ENCODE data around the gene ALG10.
A peak's percentile ranks its signal among the peaks of the same experiment; 100 is the strongest.
"Not testable (repeated sequence)": the region's sequence is repeated elsewhere in the genome, so short reads cannot be mapped to it uniquely, and the experiment has no call there.

ALG10 gene

DNA sequence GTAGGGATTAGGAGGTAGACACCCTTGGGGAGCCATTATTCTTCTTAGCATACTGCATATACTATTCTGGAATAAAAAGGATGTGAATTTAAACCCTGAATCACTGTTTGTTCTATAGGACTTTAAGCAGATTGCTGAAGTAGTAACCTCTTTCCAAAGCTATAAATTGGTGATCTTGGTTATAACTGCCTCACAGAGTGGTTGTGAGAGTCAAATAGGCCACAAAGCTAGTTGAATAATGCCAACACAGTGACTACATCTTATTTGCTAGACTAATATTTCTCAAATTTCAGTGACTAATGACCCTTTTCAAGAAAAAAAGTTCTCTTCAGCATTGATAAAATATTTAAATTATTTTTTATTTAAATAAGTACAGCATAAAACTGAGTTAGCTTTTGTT lies 13.5 kb upstream of the ALG10 start:
- H3K36me3 ChIP-seq (ENCODE audit: control insufficient read depth in 4 of 4, insufficient read depth in 4 of 4, low read length in 3 of 4); DNase-seq; H3K27me3 ChIP-seq (replicated peaks in 2 of 5; ENCODE audit: control insufficient read depth in 4 of 5, insufficient read depth in 5 of 5, low read length in 4 of 5); H3K4me1 ChIP-seq (ENCODE audit: control extremely low read depth in 1 of 4, control insufficient read depth in 4 of 4, insufficient read depth in 4 of 4, low read length in 3 of 4); H3K4me3 ChIP-seq (ENCODE audit: control insufficient read depth in 1 of 7, extremely low read depth in 1 of 7, insufficient read depth in 4 of 7, low read depth in 2 of 7, low read length in 6 of 7); H3K9me3 ChIP-seq (ENCODE audit: control extremely low read depth in 1 of 5, control insufficient read depth in 4 of 5, insufficient read depth in 2 of 5, low read depth in 1 of 5, low read length in 4 of 5); CTCF ChIA-PET; H3K27ac ChIP-seq (ENCODE audit: insufficient read depth in 1 of 2, low read depth in 1 of 2, low read length in 2 of 2, poor library complexity in 1 of 2, severe bottlenecking in 2 of 2); POLR2A ChIA-PET: not testable (repeated sequence)

DNA sequence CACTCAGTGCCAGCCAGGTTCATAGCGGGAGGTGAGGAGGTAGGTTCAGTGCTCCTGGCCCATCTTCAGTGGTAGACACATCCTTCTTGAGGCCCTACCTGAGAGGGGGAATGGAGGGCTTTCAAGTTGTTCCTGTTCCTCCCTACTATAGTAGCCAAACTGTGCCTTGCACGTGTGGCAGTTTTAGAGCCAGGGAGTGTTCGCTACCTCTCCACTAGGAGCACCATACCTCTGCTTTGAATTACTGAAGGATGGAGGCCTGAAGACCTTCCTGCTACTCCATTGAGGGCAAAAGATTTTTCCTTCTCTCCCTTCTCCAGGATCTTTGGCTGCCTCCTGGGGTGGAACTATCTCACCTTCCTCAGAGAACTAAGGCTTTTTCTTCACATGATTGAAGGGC lies 5.9 kb upstream of the ALG10 start:
- no peak overlapping the region for H3K4me3 ChIP-seq (ENCODE audit: control insufficient read depth in 1 of 7, extremely low read depth in 1 of 7, insufficient read depth in 4 of 7, low read depth in 2 of 7, low read length in 6 of 7)
- DNase-seq = no peak
- CTCF ChIA-PET = no interaction called here
- no peaks in the 10 kb centered on the region for H3K9me3 ChIP-seq (ENCODE audit: control extremely low read depth in 1 of 5, control insufficient read depth in 4 of 5, insufficient read depth in 2 of 5, low read depth in 1 of 5, low read length in 4 of 5)
- 100% methylated on average over 2 of the region's 3 CpGs for WGBS (ENCODE audit: insufficient coverage)
- no peaks in the 10 kb centered on the region for H3K36me3 ChIP-seq (ENCODE audit: control insufficient read depth in 4 of 4, insufficient read depth in 4 of 4, low read length in 3 of 4)
- peaks cover 1 to 5% (median 4%) of the 10 kb centered on the region in 4 experiments for H3K4me1 ChIP-seq (ENCODE audit: control extremely low read depth in 1 of 4, control insufficient read depth in 4 of 4, insufficient read depth in 4 of 4, low read length in 3 of 4)
- no peak overlapping the region for H3K27ac ChIP-seq (ENCODE audit: insufficient read depth in 1 of 2, low read depth in 1 of 2, low read length in 2 of 2, poor library complexity in 1 of 2, severe bottlenecking in 2 of 2)
- POLR2A ChIA-PET = no interaction called here
- peaks cover 0 to 1% (median 0%) of the 10 kb centered on the region in 5 experiments for H3K27me3 ChIP-seq (replicated peaks in 2 of 5; ENCODE audit: control insufficient read depth in 4 of 5, insufficient read depth in 5 of 5, low read length in 4 of 5)

DNA sequence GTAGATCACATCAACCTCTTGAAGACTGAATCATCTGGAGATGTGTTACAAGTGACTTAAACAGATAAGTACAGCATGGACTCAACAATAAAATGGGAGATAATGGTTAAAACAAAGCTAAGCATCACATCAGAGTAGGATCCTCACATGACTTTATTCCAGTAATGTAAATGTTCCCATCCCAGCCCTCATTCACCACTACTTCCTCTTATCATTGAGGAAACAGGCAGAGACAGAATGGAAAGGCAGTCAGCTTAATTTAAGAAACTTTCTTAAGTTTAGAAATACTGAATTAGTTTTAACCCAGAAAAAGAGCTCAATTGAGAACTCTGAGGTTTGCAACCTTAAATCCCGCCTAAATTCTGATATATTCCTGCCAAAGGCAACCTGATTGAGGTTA lies 1.2 kb upstream of the ALG10 start:
- DNase-seq = peak in 2 of 3 donors; percentile 19 to 27
- Histone ChIP-seq H3K4me1 (ENCODE audit: control extremely low read depth in 1 of 4, control insufficient read depth in 4 of 4, insufficient read depth in 4 of 4, low read length in 3 of 4) (peaks cover 3 to 17% (median 9%) of the 10 kb centered on the region in 4 experiments), H3K36me3 (ENCODE audit: control insufficient read depth in 4 of 4, insufficient read depth in 4 of 4, low read length in 3 of 4) (peaks cover 0 to 7% (median 0%) of the 10 kb centered on the region in 4 experiments), H3K4me3 (ENCODE audit: control insufficient read depth in 1 of 7, extremely low read depth in 1 of 7, insufficient read depth in 4 of 7, low read depth in 2 of 7, low read length in 6 of 7) (peak overlapping the region in 3 of 7 experiments; percentile 87 to 95 (median 90)), H3K27ac (ENCODE audit: insufficient read depth in 1 of 2, low read depth in 1 of 2, low read length in 2 of 2, poor library complexity in 1 of 2, severe bottlenecking in 2 of 2) (no peak overlapping the region), H3K9me3 (ENCODE audit: control extremely low read depth in 1 of 5, control insufficient read depth in 4 of 5, insufficient read depth in 2 of 5, low read depth in 1 of 5, low read length in 4 of 5) (no peaks in the 10 kb centered on the region), H3K27me3 (replicated peaks in 2 of 5; ENCODE audit: control insufficient read depth in 4 of 5, insufficient read depth in 5 of 5, low read length in 4 of 5) (no peaks in the 10 kb centered on the region)
- 89% methylated on average over 1 of the region's 1 CpG for WGBS (ENCODE audit: insufficient coverage)
- ChIA-PET CTCF (interaction anchor here (0.7 to 2.8 kb wide), 3 partner anchors 1073 to 1264 kb away, joined by 3 to 22 read pairs (median 3); partner anchors contain the start of gene YARS2), POLR2A (interaction anchor here (1.9 kb wide), 1 partner anchor 1265 kb away, joined by 5 read pairs; the partner anchor contains the start of gene YARS2)

DNA sequence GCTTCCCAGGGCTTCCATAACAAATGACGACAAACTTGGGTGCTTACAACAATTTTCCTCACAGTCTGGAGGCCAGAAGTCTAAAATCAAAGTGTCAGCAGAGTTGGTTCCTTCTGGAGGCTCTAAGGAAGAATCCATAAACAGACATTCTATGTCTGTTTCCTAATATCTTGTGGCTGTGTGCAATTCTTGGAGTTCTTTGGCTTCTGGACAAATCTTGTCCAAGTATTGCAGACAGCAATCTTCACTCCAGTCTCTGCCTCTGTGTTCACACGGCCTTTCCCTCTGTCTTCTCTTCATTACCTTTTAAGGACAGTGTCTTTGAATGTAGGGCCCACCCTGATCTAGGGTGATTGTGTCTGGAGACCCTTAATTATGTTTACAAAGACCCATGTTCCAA lies 5.4 kb downstream of the ALG10 start:
- CTCF ChIA-PET = not testable (repeated sequence)

DNA sequence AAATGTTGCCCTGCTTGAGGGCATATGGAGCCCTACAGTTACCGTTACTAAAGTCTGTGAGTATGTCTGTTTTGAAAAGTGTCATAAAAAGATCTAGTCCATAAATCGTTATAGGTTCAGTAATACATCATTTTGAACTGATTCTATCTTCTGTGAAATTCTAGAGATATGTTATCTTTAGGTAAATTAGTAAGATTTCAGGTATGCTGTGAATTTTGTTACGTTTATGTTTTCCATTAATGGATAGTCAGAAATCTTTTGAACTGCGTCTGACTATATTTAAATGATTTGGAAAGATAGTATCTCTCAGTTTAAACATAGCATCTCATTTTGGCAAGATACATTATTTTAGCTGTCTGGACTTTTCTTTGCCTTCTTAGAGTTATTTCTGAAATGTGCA lies 8.3 kb downstream of the ALG10 start:
- CTCF ChIA-PET = no interaction called here

More for the DNA sequence above, 5.4 kb downstream of the ALG10 start:
- 100% methylated on average over 1 of the region's 2 CpGs for WGBS (ENCODE audit: insufficient coverage)
- H3K27me3 ChIP-seq (replicated peaks in 2 of 5; ENCODE audit: control insufficient read depth in 4 of 5, insufficient read depth in 5 of 5, low read length in 4 of 5); POLR2A ChIA-PET; H3K4me3 ChIP-seq (ENCODE audit: control insufficient read depth in 1 of 7, extremely low read depth in 1 of 7, insufficient read depth in 4 of 7, low read depth in 2 of 7, low read length in 6 of 7); H3K9me3 ChIP-seq (ENCODE audit: control extremely low read depth in 1 of 5, control insufficient read depth in 4 of 5, insufficient read depth in 2 of 5, low read depth in 1 of 5, low read length in 4 of 5); H3K4me1 ChIP-seq (ENCODE audit: control extremely low read depth in 1 of 4, control insufficient read depth in 4 of 4, insufficient read depth in 4 of 4, low read length in 3 of 4); H3K36me3 ChIP-seq (ENCODE audit: control insufficient read depth in 4 of 4, insufficient read depth in 4 of 4, low read length in 3 of 4); DNase-seq; H3K27ac ChIP-seq (ENCODE audit: insufficient read depth in 1 of 2, low read depth in 1 of 2, low read length in 2 of 2, poor library complexity in 1 of 2, severe bottlenecking in 2 of 2): not testable (repeated sequence)

DNA sequence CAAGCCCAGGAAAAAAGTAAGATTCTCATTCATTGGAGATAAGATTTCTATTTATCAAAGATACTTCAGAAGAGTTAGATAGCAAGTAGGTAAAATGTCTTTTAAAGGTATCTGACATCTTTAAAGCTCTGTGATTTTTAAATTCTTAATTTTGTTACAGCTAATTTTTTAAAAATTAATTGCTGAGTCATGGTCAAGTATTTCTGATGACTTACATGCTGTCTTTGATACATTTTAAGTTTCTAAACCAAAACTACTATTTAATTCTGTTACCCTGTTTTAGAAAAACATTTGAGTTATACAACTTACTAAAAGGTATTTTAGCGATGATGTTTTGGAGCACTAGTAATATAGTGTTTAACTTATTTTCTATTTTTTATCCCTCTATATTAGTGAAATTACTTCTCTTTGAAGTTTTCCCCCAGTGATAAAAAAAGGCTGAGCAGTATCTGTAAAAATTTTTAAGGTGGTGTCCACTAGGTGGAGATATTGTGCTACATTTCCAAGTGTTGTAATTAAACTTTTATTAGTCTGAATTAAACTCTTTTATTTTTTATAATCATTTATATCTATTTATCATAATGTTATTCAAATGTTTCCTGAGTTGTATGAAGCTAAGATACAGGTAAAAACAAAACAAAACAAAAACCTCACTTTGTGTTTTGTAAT lies 11.5 kb downstream of the ALG10 start:
- ChIA-PET CTCF (interaction anchor here (1.2 to 1.8 kb wide), 4 partner anchors 11 to 1277 kb away, joined by 3 to 6 read pairs (median 4); partner anchors contain the start of genes ALG10 and YARS2), POLR2A (no interaction called here)
- Histone ChIP-seq H3K27ac (ENCODE audit: insufficient read depth in 1 of 2, low read depth in 1 of 2, low read length in 2 of 2, poor library complexity in 1 of 2, severe bottlenecking in 2 of 2) (no peak overlapping the region), H3K27me3 (replicated peaks in 2 of 5; ENCODE audit: control insufficient read depth in 4 of 5, insufficient read depth in 5 of 5, low read length in 4 of 5) (no peaks in the 10 kb centered on the region), H3K9me3 (ENCODE audit: control extremely low read depth in 1 of 5, control insufficient read depth in 4 of 5, insufficient read depth in 2 of 5, low read depth in 1 of 5, low read length in 4 of 5) (no peaks in the 10 kb centered on the region), H3K36me3 (ENCODE audit: control insufficient read depth in 4 of 4, insufficient read depth in 4 of 4, low read length in 3 of 4) (no peaks in the 10 kb centered on the region), H3K4me3 (ENCODE audit: control insufficient read depth in 1 of 7, extremely low read depth in 1 of 7, insufficient read depth in 4 of 7, low read depth in 2 of 7, low read length in 6 of 7) (no peak overlapping the region), H3K4me1 (ENCODE audit: control extremely low read depth in 1 of 4, control insufficient read depth in 4 of 4, insufficient read depth in 4 of 4, low read length in 3 of 4) (peaks cover 0 to 5% (median 1%) of the 10 kb centered on the region in 4 experiments)
- DNase-seq = peak; percentile 42 to 70 (median 66)
- WGBS (ENCODE audit: insufficient coverage) = no CpG with 5 or more reads among the region's 1 CpG

More for the DNA sequence above, 8.3 kb downstream of the ALG10 start:
- Histone ChIP-seq H3K9me3 (ENCODE audit: control extremely low read depth in 1 of 5, control insufficient read depth in 4 of 5, insufficient read depth in 2 of 5, low read depth in 1 of 5, low read length in 4 of 5) (no peaks in the 10 kb centered on the region), H3K36me3 (ENCODE audit: control insufficient read depth in 4 of 4, insufficient read depth in 4 of 4, low read length in 3 of 4) (peaks cover 0 to 3% (median 1%) of the 10 kb centered on the region in 4 experiments), H3K4me3 (ENCODE audit: control insufficient read depth in 1 of 7, extremely low read depth in 1 of 7, insufficient read depth in 4 of 7, low read depth in 2 of 7, low read length in 6 of 7) (no peak overlapping the region), H3K27ac (ENCODE audit: insufficient read depth in 1 of 2, low read depth in 1 of 2, low read length in 2 of 2, poor library complexity in 1 of 2, severe bottlenecking in 2 of 2) (no peak overlapping the region), H3K27me3 (replicated peaks in 2 of 5; ENCODE audit: control insufficient read depth in 4 of 5, insufficient read depth in 5 of 5, low read length in 4 of 5) (no peaks in the 10 kb centered on the region), H3K4me1 (ENCODE audit: control extremely low read depth in 1 of 4, control insufficient read depth in 4 of 4, insufficient read depth in 4 of 4, low read length in 3 of 4) (peaks cover 0 to 1% (median 0%) of the 10 kb centered on the region in 4 experiments)
- POLR2A ChIA-PET = no interaction called here
- no peak for DNase-seq
- 86% methylated on average over 1 of the region's 4 CpGs for WGBS (ENCODE audit: insufficient coverage)

DNA sequence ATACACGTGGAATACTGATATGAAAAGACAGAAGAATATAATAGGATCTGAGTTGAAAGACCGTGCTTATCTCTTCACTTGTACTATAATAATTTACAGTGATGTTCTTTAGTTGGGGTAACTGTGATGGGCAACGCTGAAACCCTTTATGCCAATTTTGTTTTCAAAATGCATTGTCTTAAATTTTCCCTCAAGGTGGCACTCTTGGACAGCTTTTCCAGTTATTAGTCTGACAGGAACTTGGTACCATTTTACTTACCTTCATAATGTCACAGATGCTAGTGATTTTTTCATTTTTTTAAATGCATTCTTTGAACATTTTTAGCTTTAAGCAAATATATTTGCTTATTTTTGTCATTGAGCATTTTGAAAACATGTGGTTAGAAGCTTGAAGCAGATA lies 16.1 kb downstream of the ALG10 start:
- H3K4me1 ChIP-seq (ENCODE audit: control extremely low read depth in 1 of 4, control insufficient read depth in 4 of 4, insufficient read depth in 4 of 4, low read length in 3 of 4); POLR2A ChIA-PET; H3K9me3 ChIP-seq (ENCODE audit: control extremely low read depth in 1 of 5, control insufficient read depth in 4 of 5, insufficient read depth in 2 of 5, low read depth in 1 of 5, low read length in 4 of 5); H3K27ac ChIP-seq (ENCODE audit: insufficient read depth in 1 of 2, low read depth in 1 of 2, low read length in 2 of 2, poor library complexity in 1 of 2, severe bottlenecking in 2 of 2); H3K27me3 ChIP-seq (replicated peaks in 2 of 5; ENCODE audit: control insufficient read depth in 4 of 5, insufficient read depth in 5 of 5, low read length in 4 of 5); H3K4me3 ChIP-seq (ENCODE audit: control insufficient read depth in 1 of 7, extremely low read depth in 1 of 7, insufficient read depth in 4 of 7, low read depth in 2 of 7, low read length in 6 of 7); H3K36me3 ChIP-seq (ENCODE audit: control insufficient read depth in 4 of 4, insufficient read depth in 4 of 4, low read length in 3 of 4): not testable (repeated sequence)
- CTCF ChIA-PET = interaction anchor here (2.3 kb wide), 1 partner anchor 84 kb away, joined by 6 read pairs; no protein-coding TSS in a partner anchor
- no CpG with 5 or more reads among the region's 3 CpGs for WGBS (ENCODE audit: insufficient coverage)
- DNase-seq = peak; percentile 31 to 52 (median 49)

Measured in common myeloid progenitor, CD34-positive (primary cell).